Stimulated activated CD4-positive, alpha-beta T cell treated with anti-CD3 and anti-CD28 coated beads, Interleukin-4, amount 100 ng/mL, for 24 hours (primary cell): ENCODE results near the gene CARMIL1.

Experiments
- DNase-seq: peaks from one replicate; pipeline ENCODE4 v3.0.0-alpha.2; 2020

CARMIL1 gene

GRCh38 chr6:25485821-25486534 is 206.8 kb downstream of the CARMIL1 start:
- DNase-seq: no peak

- no peak for DNase-seq
Observed at GRCh38 chr6:25486550-25486949, 207.4 kb downstream of the CARMIL1 start.

- DNase-seq: no peak
Observed at GRCh38 chr6:25487012-25487411, 207.8 kb downstream of the CARMIL1 start.

- no peak for DNase-seq
Observed at GRCh38 chr6:25488156-25488555, 209.0 kb downstream of the CARMIL1 start.

GRCh38 chr6:25489399-25489798 is 210.2 kb downstream of the CARMIL1 start:
- no peak for DNase-seq

GRCh38 chr6:25490018-25490801 is 211.0 kb downstream of the CARMIL1 start:
- peak; percentile 72 for DNase-seq

- DNase-seq: no peak
Observed at GRCh38 chr6:25492951-25493350, 213.8 kb downstream of the CARMIL1 start.

GRCh38 chr6:25494469-25494868 is 215.3 kb downstream of the CARMIL1 start:
- no peak for DNase-seq

- no peak for DNase-seq
Observed at GRCh38 chr6:25497383-25498040, 218.3 kb downstream of the CARMIL1 start.

- no peak for DNase-seq
Observed at GRCh38 chr6:25498505-25498904, 219.3 kb downstream of the CARMIL1 start.

GRCh38 chr6:25499615-25500235 is 220.6 kb downstream of the CARMIL1 start:
- no peak for DNase-seq

GRCh38 chr6:25503686-25504085 is 224.5 kb downstream of the CARMIL1 start:
- no peak for DNase-seq

- DNase-seq: no peak
Observed at GRCh38 chr6:25504661-25505060, 225.5 kb downstream of the CARMIL1 start.

GRCh38 chr6:25506020-25506419 is 226.8 kb downstream of the CARMIL1 start:
- DNase-seq: no peak

- DNase-seq: no peak
Observed at GRCh38 chr6:25508051-25508450, 228.9 kb downstream of the CARMIL1 start.

- DNase-seq: no peak
Observed at GRCh38 chr6:25511376-25511775, 232.2 kb downstream of the CARMIL1 start.

- no peak for DNase-seq
Observed at GRCh38 chr6:25512560-25512959, 233.4 kb downstream of the CARMIL1 start.

GRCh38 chr6:25519856-25520255 is 240.7 kb downstream of the CARMIL1 start:
- no peak for DNase-seq

GRCh38 chr6:25524542-25524941 is 245.4 kb downstream of the CARMIL1 start:
- DNase-seq: no peak

- DNase-seq: no peak
Observed at GRCh38 chr6:25525078-25525477, 245.9 kb downstream of the CARMIL1 start.

- no peak for DNase-seq
Observed at GRCh38 chr6:25534942-25535631, 255.9 kb downstream of the CARMIL1 start.

GRCh38 chr6:25535632-25536225 is 256.6 kb downstream of the CARMIL1 start:
- DNase-seq: no peak
